Right lobe of liver (tissue), 6 donors: Measurements from ENCODE around the gene ATP10D. TPM values are rescaled to one million over a fixed set of nuclear protein-coding genes. Genes with fewer than 3 reads are reported as not detected.
"Not testable (repeated sequence)": the region's sequence is repeated elsewhere in the genome, so short reads cannot be mapped to it uniquely, and the experiment has no call there.

Source experiments
- ATAC-seq, 4 donors: fragments of 200-7000 bp; cut with Tn5 transposase; one replicate each; pipeline ENCODE4 v1.9.1; 2020; ENCODE audit warnings: mild to moderate bottlenecking in 4 of 4, moderate library complexity in 4 of 4
- DNase-seq, 3 donors: peaks; one replicate each; pipeline ENCODE4 v3.0.0-alpha.2; 2020
- H3K27ac ChIP-seq, 3 donors: fragments of 200-600 bp; one replicate each; pipeline ENCODE4 v1.8.0; 2022
- H3K27me3 ChIP-seq, 2 donors: fragments of 200-600 bp; one replicate each; pipeline ENCODE4 v1.8.0; 2022
- H3K36me3 ChIP-seq, 4 donors: fragments of 200-600 bp; sonication (generic) in 1 of 4; one replicate each; pipeline versions ENCODE4 v1.5.1 to v1.8.0; 2017 to 2022; ENCODE audit warnings: control low read depth in 1 of 4
- H3K4me1 ChIP-seq, 4 donors: fragments of 200-600 bp; sonication (generic) in 1 of 4; one replicate each; pipeline versions ENCODE4 v1.5.1 to v1.8.0; 2017 to 2022; ENCODE audit warnings: control low read depth in 1 of 4
- H3K4me3 ChIP-seq, 3 donors: fragments of 200-600 bp; one replicate each; pipeline ENCODE4 v1.8.0; 2022
- H3K9me3 ChIP-seq, 4 donors: fragments of 200-600 bp; sonication (generic) in 1 of 4; one replicate each; pipeline versions ENCODE4 v1.5.1 to v1.8.0; 2017 to 2022; ENCODE audit warnings: control low read depth in 1 of 4
- CTCF ChIP-seq, 4 donors: fragments of 200-600 bp in 3 of 4; fragments of 450-650 bp in 1 of 4; IDR thresholded peaks; one replicate each; pipeline versions ENCODE4 v1.5.1 to v1.8.0; 2016 to 2022; ENCODE audit warnings: antibody characterized with exemption in 4 of 4, mild to moderate bottlenecking in 2 of 4
- POLR2A ChIP-seq: fragments of 450-650 bp; IDR thresholded peaks from one replicate; pipeline ENCODE4 v1.6.1; 2017; ENCODE audit warnings: antibody characterized with exemption, mild to moderate bottlenecking
- WGBS: methylation state at CpG from one replicate; pipeline ENCODE4 v1.1.6; 2018; ENCODE audit warnings: low coverage, low lambda C conversion rate; ENCODE audit not compliant: insufficient coverage; ENCODE audit errors: missing lambda C conversion rate; 5-methylcytosine and 5-hydroxymethylcytosine counted together
- intact Hi-C, 2 donors: fragments of 100-400 bp; cut with DNase I; formaldehyde crosslinking; loops; one replicate each; pipeline versions ENCODE4 v1.11.2 to v1.14.1; 2022
- total RNA-seq, 6 experiments: library from RNA; depleted of rRNA in 2 of 6; stranded (reverse); fragments of >200 nt in 2 of 6; fragmentation: NEBNext Ultra II Directional in 3 of 6; extraction: Animal tissue kit (Norgen Biotek cat#: 25700) in 3 of 6; gene quantifications; one replicate each; pipeline versions ENCODE4 v1.1.0 to v1.2.4, GENCODE V29; 2016 to 2023
- donor health status: DM: no; HTN: yes; CAD: no.
- donor health status: DM: no; HTN: no; CAD: no.
- donor health status: DM: no; HTN: no; CAD: no.
- donor health status: DM: no; HTN: yes; CAD: no.
- donor health status: DM: no; HTN: yes; CAD: no.

The ATP10D gene
- total RNA-seq, 6 experiments from 2014 or later: 5.1 to 14.0 (median 8.5) TPM

DNA sequence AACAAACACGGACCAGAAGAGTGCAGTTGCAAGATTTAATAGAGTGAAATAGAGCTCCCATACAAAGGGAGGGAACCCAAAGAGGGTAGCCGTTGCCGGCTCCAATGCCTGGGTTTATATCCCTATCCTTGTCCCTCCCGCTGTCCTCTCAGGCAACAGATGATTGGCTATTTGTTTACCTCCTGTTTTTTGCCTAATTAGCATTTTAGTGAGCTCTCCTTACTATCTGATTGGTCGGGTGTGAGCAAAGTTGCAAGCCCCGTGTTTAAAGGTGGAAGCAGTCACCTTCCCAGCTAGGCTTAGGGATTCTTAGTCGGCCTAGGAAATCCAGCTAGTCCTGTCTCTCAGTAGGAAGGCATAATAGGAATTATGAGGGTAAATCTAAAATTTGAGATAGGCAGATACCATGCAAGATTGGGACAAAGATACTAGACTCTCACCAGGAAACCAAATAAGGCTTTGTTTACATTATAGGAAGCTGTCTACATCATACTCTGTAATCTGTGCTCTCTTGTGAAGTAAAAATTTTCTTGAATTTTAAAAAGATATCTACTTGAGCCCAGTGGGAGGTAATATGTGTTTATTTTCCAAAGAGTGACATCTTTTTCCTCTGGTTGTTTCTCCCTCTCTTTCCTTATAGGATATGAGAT is 65.9 kb downstream of the ATP10D start:
- DNase-seq (no peak), ATAC-seq (no peak)
- TF ChIP-seq POLR2A (no peak), CTCF (IDR thresholded peaks at IDR 0.05) (no peak)
- no peaks in the 10 kb centered on the region for H3K27me3 ChIP-seq
- H3K27ac ChIP-seq: no peak overlapping the region
- intact Hi-C loops: no loop called here
- H3K4me1 ChIP-seq: no peaks in the 10 kb centered on the region
- H3K9me3 ChIP-seq: no peaks in the 10 kb centered on the region
- 88% methylated on average over 6 of the region's 7 CpGs for WGBS
- H3K4me3 ChIP-seq: no peak overlapping the region
- peaks cover 0 to 20% (median 0%) of the 10 kb centered on the region in 4 donors for H3K36me3 ChIP-seq

GRCh38 chr4:47551682-47552081 is 66.6 kb downstream of the ATP10D start:
- no peak for TF ChIP-seq POLR2A
- TF ChIP-seq CTCF (IDR thresholded peaks at IDR 0.05): no peak
- Histone ChIP-seq H3K9me3 (no peaks in the 10 kb centered on the region), H3K4me3 (no peak overlapping the region), H3K27ac (no peak overlapping the region), H3K36me3 (peaks cover 0 to 16% (median 0%) of the 10 kb centered on the region in 4 donors), H3K27me3 (no peaks in the 10 kb centered on the region), H3K4me1 (no peaks in the 10 kb centered on the region)
- ATAC-seq (no peak), DNase-seq (no peak)
- intact Hi-C loops: no loop called here

- peaks cover 0 to 8% (median 0%) of the 10 kb centered on the region in 4 donors for H3K36me3 ChIP-seq
- WGBS: 90% methylated on average over 2 of the region's 2 CpGs
- ATAC-seq: no peak
Measured at GRCh38 chr4:47553329-47554125, 68.5 kb downstream of the ATP10D start.

GRCh38 chr4:47555920-47556319 is 70.8 kb downstream of the ATP10D start:
- H3K36me3 ChIP-seq, DNase-seq, ATAC-seq, H3K27me3 ChIP-seq, intact Hi-C loops, H3K4me1 ChIP-seq, H3K4me3 ChIP-seq, H3K27ac ChIP-seq, H3K9me3 ChIP-seq: not testable (repeated sequence)
- WGBS: 73% methylated on average over 2 of the region's 3 CpGs

More at GRCh38 chr4:47553329-47554125, 68.5 kb downstream of the ATP10D start:
- Histone ChIP-seq H3K4me1 (no peaks in the 10 kb centered on the region), H3K9me3 (no peaks in the 10 kb centered on the region), H3K4me3 (no peak overlapping the region), H3K27ac (no peak overlapping the region), H3K27me3 (no peaks in the 10 kb centered on the region)
- DNase-seq: no peak
- intact Hi-C loops: no loop called here
- no peak for TF ChIP-seq POLR2A
- TF ChIP-seq CTCF (IDR thresholded peaks at IDR 0.05): no peak

DNA sequence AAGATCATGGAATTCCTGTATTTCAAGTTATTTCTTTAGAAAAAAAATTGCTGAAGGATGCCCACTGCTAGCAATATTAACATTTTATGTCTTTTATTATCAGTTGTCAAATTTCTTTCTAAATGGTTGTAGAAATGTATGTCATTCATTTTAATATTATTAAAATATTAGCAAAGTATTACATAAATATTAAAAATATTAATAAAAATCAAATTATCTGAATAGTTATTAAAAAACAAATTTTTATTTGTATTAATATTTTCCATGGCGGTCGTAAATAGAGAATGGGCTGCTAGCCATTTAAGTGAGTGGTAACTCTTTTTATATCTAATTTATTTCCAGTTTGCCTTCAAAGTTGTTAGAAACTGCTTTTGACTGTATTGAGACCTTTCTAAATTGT is 72.2 kb downstream of the ATP10D start:
- Histone ChIP-seq H3K27me3 (no peaks in the 10 kb centered on the region), H3K4me3 (no peak overlapping the region), H3K4me1 (peaks cover 0 to 4% (median 0%) of the 10 kb centered on the region in 4 donors), H3K27ac (no peak overlapping the region), H3K36me3 (peaks cover 0 to 4% (median 0%) of the 10 kb centered on the region in 4 donors), H3K9me3 (no peaks in the 10 kb centered on the region)
- DNase-seq: no peak
- no peak for TF ChIP-seq POLR2A
- no peak for TF ChIP-seq CTCF (IDR thresholded peaks at IDR 0.05)
- intact Hi-C loops: no loop called here
- WGBS: 94% methylated on average over 2 of the region's 2 CpGs
- ATAC-seq: no peak
